DOHH2 (cell line): ENCODE measurements around the gene SLC39A1.

ENCODE experiments used
- H3F3A ChIP-seq: fragments of 200-600 bp; sonication (generic), shearing (Covaris generic); 2 replicates; pipeline ENCODE4 v1.6.0; 2016; ENCODE audit warnings: antibody characterized with exemption, mild to moderate bottlenecking; ENCODE audit not compliant: control insufficient read depth, insufficient read depth
- H3K27ac ChIP-seq: fragments of 200-600 bp; sonication (generic); 2 replicates; pipeline ENCODE4 v1.5.1; 2014; ENCODE audit warnings: low read depth, mild to moderate bottlenecking, low read length, moderate library complexity
- H3K27me3 ChIP-seq: fragments of 200-600 bp; sonication (generic); 2 replicates; pipeline ENCODE4 v1.6.1; 2014; ENCODE audit warnings: mild to moderate bottlenecking, low read length, mixed read lengths; ENCODE audit not compliant: control insufficient read depth
- H3K36me3 ChIP-seq: fragments of 200-600 bp; sonication (generic); 2 replicates; pipeline ENCODE4 v1.6.1; 2014; ENCODE audit warnings: mild to moderate bottlenecking, low read length, moderate library complexity, mixed read lengths; ENCODE audit not compliant: control insufficient read depth
- H3K4me1 ChIP-seq: fragments of 200-600 bp; sonication (generic); 2 replicates; pipeline ENCODE4 v1.6.1; 2014; ENCODE audit warnings: mild to moderate bottlenecking, low read length, mixed read lengths; ENCODE audit not compliant: control insufficient read depth
- H3K4me2 ChIP-seq: fragments of 200-600 bp; sonication (generic); 2 replicates; pipeline ENCODE4 v1.6.0; 2014; ENCODE audit warnings: mild to moderate bottlenecking, low read length, moderate library complexity
- H3K4me3 ChIP-seq: fragments of 200-600 bp; sonication (generic); 2 replicates; pipeline ENCODE4 v1.5.1; 2014; ENCODE audit warnings: mild to moderate bottlenecking, low read length, mixed read lengths
- H3K79me2 ChIP-seq: fragments of 200-600 bp; sonication (generic); 2 replicates; pipeline ENCODE4 v1.6.1; 2014; ENCODE audit warnings: mild to moderate bottlenecking, low read length, mixed read lengths; ENCODE audit not compliant: control insufficient read depth
- H3K9me2 ChIP-seq: fragments of 200-600 bp; sonication (generic); replicated peaks from 2 replicates; pipeline ENCODE4 v1.6.1; 2014; ENCODE audit warnings: mild to moderate bottlenecking, low read length, mixed read lengths; ENCODE audit not compliant: control insufficient read depth
- H3K9me3 ChIP-seq: fragments of 200-600 bp; sonication (generic); 2 replicates; pipeline ENCODE4 v1.6.1; 2014; ENCODE audit warnings: antibody characterized with exemption, low read length, mixed read lengths; ENCODE audit not compliant: control insufficient read depth, insufficient read depth
- H4K20me1 ChIP-seq: fragments of 200-600 bp; sonication (generic); 2 replicates; pipeline ENCODE4 v1.6.0; 2014; ENCODE audit warnings: low read depth, mild to moderate bottlenecking, antibody characterized with exemption, low read length, moderate library complexity; ENCODE audit not compliant: control insufficient read depth, insufficient read depth
- CTCF ChIP-seq: fragments of 200-600 bp; sonication (generic); IDR thresholded peaks from one replicate; pipeline ENCODE4 v1.5.1; 2014; ENCODE audit warnings: antibody characterized with exemption, mild to moderate bottlenecking, low read depth, low read length; ENCODE audit not compliant: poor library complexity, severe bottlenecking
- EZH2phosphoT487 ChIP-seq: fragments of 200-600 bp; sonication (generic); IDR thresholded peaks from 2 replicates; pipeline ENCODE4 v1.6.1; 2017; ENCODE audit warnings: borderline replicate concordance, mild to moderate bottlenecking, antibody characterized with exemption, low read length, moderate library complexity, mixed read lengths

The SLC39A1 gene

DNA sequence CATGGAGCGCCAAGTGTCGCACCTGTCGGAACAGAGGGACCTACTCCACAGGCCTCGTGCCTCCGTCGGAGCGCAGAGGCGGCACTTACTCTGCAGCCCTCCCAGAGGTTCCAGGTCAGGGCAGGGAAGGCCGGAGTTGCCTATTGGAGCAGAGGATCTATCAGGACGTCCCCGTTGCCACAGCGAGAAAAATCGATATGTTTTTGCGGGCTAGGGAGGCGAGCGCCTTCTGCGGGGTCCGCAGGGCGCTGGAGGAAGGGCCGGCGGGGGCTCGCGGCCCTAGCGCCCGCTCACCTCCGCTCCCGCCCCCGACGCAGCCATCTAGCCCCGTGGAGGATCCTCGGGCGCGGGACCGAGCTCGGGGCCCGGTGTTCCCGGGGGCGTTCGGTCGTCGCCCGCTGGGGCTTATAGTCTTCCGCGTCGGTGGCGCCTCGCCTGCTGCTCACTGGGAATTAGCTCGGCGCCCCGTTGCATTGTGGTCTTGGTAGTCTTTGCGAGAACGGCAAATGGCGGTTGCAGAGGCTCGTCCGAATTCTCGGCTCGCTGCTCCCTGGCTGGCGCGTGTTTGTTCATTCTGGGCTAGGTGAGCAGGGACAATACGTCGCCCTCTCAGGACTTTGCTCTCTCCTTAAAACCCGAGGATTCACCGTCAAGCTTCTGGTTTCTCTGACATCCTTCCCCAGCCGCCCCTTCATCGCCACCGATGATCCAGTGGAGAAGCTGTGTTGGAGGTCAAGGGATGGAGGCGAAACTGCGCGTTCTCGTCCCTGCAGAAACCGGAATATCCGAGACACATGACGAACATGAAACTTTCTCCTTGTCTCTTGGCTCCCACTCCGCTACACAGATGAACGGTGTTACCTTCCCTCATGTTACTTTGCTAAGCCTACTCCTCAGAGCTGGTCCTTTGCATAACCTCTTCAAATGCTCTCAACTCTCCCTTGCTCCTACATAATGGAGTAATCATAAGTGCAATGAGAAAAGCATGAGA is 14.2 kb upstream of the SLC39A1 start, which contains the start of gene JTB:
Gene JTB, minus strand, starts transcription at position 425 of the 991 bp plus-strand sequence. Its CDS starts 422 bp downstream, at position 3.
- Histone ChIP-seq H3K9me2 (no peaks in the 10 kb centered on the region), H4K20me1 (no peaks in the 10 kb centered on the region), H3K4me2 (peak within 1 kb of the TSS; percentile 95), H3K4me1 (peaks cover 40% of the 10 kb centered on the region), H3K79me2 (peaks cover 43% of the 10 kb centered on the region), H3F3A (peaks cover 15% of the 10 kb centered on the region), H3K36me3 (peaks cover 50% of the 10 kb centered on the region), H3K9me3 (no peaks in the 10 kb centered on the region), H3K27me3 (no peaks in the 10 kb centered on the region), H3K4me3 (peak within 1 kb of the TSS; percentile 99), H3K27ac (peak within 1 kb of the TSS; percentile 75)
- TF ChIP-seq CTCF (peak; percentile 4), EZH2phosphoT487 (no peak)

DNA sequence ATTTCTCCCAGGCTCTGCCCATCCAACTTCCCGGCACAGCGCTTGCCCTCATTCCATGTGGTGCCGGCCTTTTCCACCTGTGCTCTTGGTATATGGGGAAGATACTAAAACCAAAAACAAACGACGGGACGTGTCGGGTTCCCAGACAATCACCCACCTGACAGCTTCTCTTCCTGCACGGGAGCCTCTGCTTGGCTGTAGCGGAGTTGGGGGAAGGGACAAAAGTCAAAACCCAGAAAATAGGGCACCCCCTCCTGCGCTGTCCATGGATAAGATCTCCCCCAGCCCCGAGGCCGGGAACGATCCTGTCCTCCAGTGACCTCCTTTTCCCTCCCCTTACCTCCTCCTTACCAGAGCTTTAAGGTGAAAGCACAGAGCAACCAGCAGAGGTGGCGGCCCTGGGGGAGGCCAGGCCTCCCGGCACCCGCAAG is 13.5 kb upstream of the SLC39A1 start:
- TF ChIP-seq CTCF (peak; percentile 1), EZH2phosphoT487 (no peak)
- peaks cover 43% of the 10 kb centered on the region for H3K79me2 ChIP-seq
- H3K9me3 ChIP-seq: no peaks in the 10 kb centered on the region
- H3K27me3 ChIP-seq: no peaks in the 10 kb centered on the region
- no peaks in the 10 kb centered on the region for H3K9me2 ChIP-seq
- peaks cover 50% of the 10 kb centered on the region for H3K36me3 ChIP-seq
- peak overlapping the region; percentile 75 for H3K27ac ChIP-seq
- H3F3A ChIP-seq: peaks cover 17% of the 10 kb centered on the region
- H3K4me3 ChIP-seq: peak overlapping the region; percentile 99
- peaks cover 37% of the 10 kb centered on the region for H3K4me1 ChIP-seq
- no peaks in the 10 kb centered on the region for H4K20me1 ChIP-seq
- peak overlapping the region; percentile 95 for H3K4me2 ChIP-seq

DNA sequence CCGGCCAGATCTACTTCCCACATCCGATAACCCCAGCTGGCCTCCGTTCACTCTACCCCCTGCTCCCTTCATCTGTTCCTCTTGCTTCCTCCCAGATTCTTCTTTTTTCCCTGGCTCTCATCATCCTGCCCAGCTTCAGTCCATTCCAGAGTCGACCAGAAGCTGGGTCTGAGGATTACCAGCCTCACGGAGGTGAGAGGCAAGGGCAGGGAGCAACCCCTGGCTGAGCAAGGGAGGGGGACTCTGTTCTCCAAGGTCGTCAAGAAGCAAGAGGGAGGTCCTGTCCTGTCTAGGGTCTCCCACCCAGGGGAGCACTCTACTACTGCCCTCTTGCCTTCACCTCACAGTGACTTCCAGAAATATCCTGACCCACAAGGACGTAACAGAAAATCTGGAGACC is 10.2 kb upstream of the SLC39A1 start:
- H3K4me1 ChIP-seq: peaks cover 31% of the 10 kb centered on the region
- H3K36me3 ChIP-seq: peaks cover 50% of the 10 kb centered on the region
- H3K9me2 ChIP-seq: no peaks in the 10 kb centered on the region
- peaks cover 42% of the 10 kb centered on the region for H3K79me2 ChIP-seq
- no peaks in the 10 kb centered on the region for H3K9me3 ChIP-seq
- H3K27ac ChIP-seq: no peak overlapping the region
- H3F3A ChIP-seq: peaks cover 23% of the 10 kb centered on the region
- no peaks in the 10 kb centered on the region for H4K20me1 ChIP-seq
- H3K27me3 ChIP-seq: no peaks in the 10 kb centered on the region
- H3K4me3 ChIP-seq: no peak overlapping the region
- H3K4me2 ChIP-seq: no peak overlapping the region
- no peak for TF ChIP-seq EZH2phosphoT487
- TF ChIP-seq CTCF: no peak
